Heart left ventricle (tissue), 16 donors: Measurements from ENCODE around the gene LEMD1. TPM values are rescaled to one million over a fixed set of nuclear protein-coding genes. Genes with fewer than 3 reads are reported as not detected.
A peak's percentile ranks its signal among the peaks of the same experiment; 100 is the strongest.
"Not testable (repeated sequence)": the region's sequence is repeated elsewhere in the genome, so short reads cannot be mapped to it uniquely, and the experiment has no call there.

Experiments
- ATAC-seq, 4 donors: fragments of 200-7000 bp; cut with Tn5 transposase; one replicate each; pipeline ENCODE4 v1.9.1; 2020 to 2022; ENCODE audit warnings: moderate library complexity in 4 of 4, mild to moderate bottlenecking in 3 of 4, moderate number of reproducible peaks in 1 of 4
- DNase-seq, 5 donors: peaks; one replicate each; pipeline ENCODE4 v3.0.0-alpha.2; 2020
- H3K27ac ChIP-seq, 12 donors: fragments of 200-600 bp; sonication (generic) in 4 of 12; one replicate each; pipeline versions ENCODE4 v1.5.0 to v1.8.0; 2016 to 2022; ENCODE audit warnings: mild to moderate bottlenecking in 2 of 12
- H3K27me3 ChIP-seq, 9 donors: fragments of 200-600 bp; sonication (generic) in 2 of 9; one replicate each; pipeline versions ENCODE4 v1.5.1 to v1.8.0; 2016 to 2022; ENCODE audit warnings: mild to moderate bottlenecking in 3 of 9
- H3K36me3 ChIP-seq, 9 donors: fragments of 200-600 bp; sonication (generic) in 2 of 9; one replicate each; pipeline versions ENCODE4 v1.5.0 to v1.8.0; 2018 to 2022; ENCODE audit warnings: mild to moderate bottlenecking in 2 of 9
- H3K4me1 ChIP-seq, 12 donors: fragments of 200-600 bp; sonication (generic) in 4 of 12; one replicate each; pipeline versions ENCODE4 v1.5.0 to v1.8.0; 2016 to 2022; ENCODE audit warnings: mild to moderate bottlenecking in 3 of 12
- H3K4me3 ChIP-seq, 12 donors: fragments of 200-600 bp; sonication (generic) in 4 of 12; one replicate each; pipeline versions ENCODE4 v1.5.0 to v1.8.0; 2017 to 2022; ENCODE audit warnings: mild to moderate bottlenecking in 9 of 12, moderate library complexity in 4 of 12
- H3K9me3 ChIP-seq, 12 donors: fragments of 200-600 bp; sonication (generic) in 4 of 12; one replicate each; pipeline versions ENCODE4 v1.5.0 to v1.8.0; 2016 to 2022; ENCODE audit warnings: mild to moderate bottlenecking in 1 of 12
- POLR2A ChIP-seq, 2 donors: fragments of 450-650 bp; IDR thresholded peaks; one replicate each; pipeline ENCODE4 v1.6.1; 2017; ENCODE audit warnings: antibody characterized with exemption in 2 of 2, mild to moderate bottlenecking in 2 of 2, moderate library complexity in 2 of 2
- WGBS, 4 donors: extraction: QIAGEN DNeasy Blood & Tissue Kit in 2 of 4; methylation state at CpG; one replicate each; pipeline versions ENCODE4 v1.1.5 to v1.1.7; 2013 to 2018; 5-methylcytosine and 5-hydroxymethylcytosine counted together
- intact Hi-C, 10 donors: fragments of 100-400 bp; cut with DNase I; formaldehyde crosslinking; loops; one replicate each; pipeline versions ENCODE4 v1.11.1 to v1.14.2; 2022
- polyA plus RNA-seq, 2 donors: library from polyadenylated mRNA; stranded (reverse); fragments of 200-250 nt; gene quantifications; one replicate each; pipeline ENCODE4 v1.2.3, GENCODE V29; 2013
- total RNA-seq, 9 donors: library from RNA; depleted of rRNA in 2 of 9; stranded (reverse); fragments of >200 nt in 2 of 9; fragmentation: NEBNext Ultra II Directional in 3 of 9; extraction: Animal tissue kit (Norgen Biotek cat#: 25700) in 3 of 9; gene quantifications; one replicate each; pipeline versions ENCODE4 v1.1.0 to v1.2.4, GENCODE V29; 2016 to 2023
- TF ChIP-seq, protein P1 (sequence below), 12 donors: fragments of 200-600 bp; sonication (generic) in 4 of 12; IDR thresholded peaks; one replicate each; pipeline versions ENCODE4 v1.5.0 to v1.8.0; 2018 to 2022; ENCODE audit warnings: antibody characterized with exemption in 12 of 12, mild to moderate bottlenecking in 5 of 12
- donor health status: ischemic (EF 13 %, LVEDD 7.1; RV severe dilation, severe dysfunction).
- donor health status: healthy with polysubstance abuse.
- donor health status: DM: no; HTN: yes; CAD: no.
- donor health status: DM: no; HTN: no; CAD: no.
- donor health status: ischemic (EF 25% LVEDD 6.9; RV normal size, moderate dysfunction).
- donor health status: ischemic (EF 25% LVEDD 5.7; RV mildly dilated, moderate dysfunction).
- donor health status: healthy.
- donor health status: DM: yes; HTN: yes; CAD: no.
- donor health status: ischemic (EF 35%, LVEDD 5.7; RV mildly dilated, moderate dysfunction).
- donor health status: nonischemic (EF 11% LVEDD 7.7; RV severe dilation, severe dysfunction).
- donor health status: DM: yes; HTN: yes; CAD: no.
- donor health status: PGD.
- donor health status: ischemic (EF 29% LVEDD 5.4; RV normal size, mild dysfunction).
- donor health status: nonischemic (EF 23%, LVEDD 6.1; RV moderate dilation, normal function).

LEMD1 gene
- total and polyA plus RNA-seq, 11 donors: 2.5 TPM; not detected in 10

- intact Hi-C loops: no loop called here
- H3K36me3 ChIP-seq: no peaks in the 10 kb centered on the region
- ATAC-seq (no peak), DNase-seq (no peak)
- no peak overlapping the region for H3K27ac ChIP-seq
- TF ChIP-seq POLR2A (IDR thresholded peaks at IDR 0.05): no peak
- TF ChIP-seq, protein P1, sequence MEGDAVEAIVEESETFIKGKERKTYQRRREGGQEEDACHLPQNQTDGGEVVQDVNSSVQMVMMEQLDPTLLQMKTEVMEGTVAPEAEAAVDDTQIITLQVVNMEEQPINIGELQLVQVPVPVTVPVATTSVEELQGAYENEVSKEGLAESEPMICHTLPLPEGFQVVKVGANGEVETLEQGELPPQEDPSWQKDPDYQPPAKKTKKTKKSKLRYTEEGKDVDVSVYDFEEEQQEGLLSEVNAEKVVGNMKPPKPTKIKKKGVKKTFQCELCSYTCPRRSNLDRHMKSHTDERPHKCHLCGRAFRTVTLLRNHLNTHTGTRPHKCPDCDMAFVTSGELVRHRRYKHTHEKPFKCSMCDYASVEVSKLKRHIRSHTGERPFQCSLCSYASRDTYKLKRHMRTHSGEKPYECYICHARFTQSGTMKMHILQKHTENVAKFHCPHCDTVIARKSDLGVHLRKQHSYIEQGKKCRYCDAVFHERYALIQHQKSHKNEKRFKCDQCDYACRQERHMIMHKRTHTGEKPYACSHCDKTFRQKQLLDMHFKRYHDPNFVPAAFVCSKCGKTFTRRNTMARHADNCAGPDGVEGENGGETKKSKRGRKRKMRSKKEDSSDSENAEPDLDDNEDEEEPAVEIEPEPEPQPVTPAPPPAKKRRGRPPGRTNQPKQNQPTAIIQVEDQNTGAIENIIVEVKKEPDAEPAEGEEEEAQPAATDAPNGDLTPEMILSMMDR (IDR thresholded peaks at IDR 0.05): no peak
- H3K4me3 ChIP-seq: no peak overlapping the region
- WGBS, 4 donors: 85 to 90% (median 87%) methylated on average over 5 of the region's 5 CpGs
- peaks cover 0 to 6% (median 0%) of the 10 kb centered on the region in 9 donors for H3K27me3 ChIP-seq
- H3K9me3 ChIP-seq: no peaks in the 10 kb centered on the region
- H3K4me1 ChIP-seq: no peaks in the 10 kb centered on the region
These were observed 13.9 kb downstream of the LEMD1 start for GRCh38 chr1:205407970-205408369.

- H3K27me3 ChIP-seq, H3K27ac ChIP-seq, intact Hi-C loops, ATAC-seq, H3K36me3 ChIP-seq, DNase-seq, H3K4me3 ChIP-seq, H3K4me1 ChIP-seq, H3K9me3 ChIP-seq: not testable (repeated sequence)
- WGBS, 4 donors: 76 to 87% (median 87%) methylated on average over 3 to 8 of the region's 12 CpGs; no CpG with 5 or more reads in 1 of the 4 donors
These were observed 15.6 kb downstream of the LEMD1 start for GRCh38 chr1:205406252-205406651.

DNA sequence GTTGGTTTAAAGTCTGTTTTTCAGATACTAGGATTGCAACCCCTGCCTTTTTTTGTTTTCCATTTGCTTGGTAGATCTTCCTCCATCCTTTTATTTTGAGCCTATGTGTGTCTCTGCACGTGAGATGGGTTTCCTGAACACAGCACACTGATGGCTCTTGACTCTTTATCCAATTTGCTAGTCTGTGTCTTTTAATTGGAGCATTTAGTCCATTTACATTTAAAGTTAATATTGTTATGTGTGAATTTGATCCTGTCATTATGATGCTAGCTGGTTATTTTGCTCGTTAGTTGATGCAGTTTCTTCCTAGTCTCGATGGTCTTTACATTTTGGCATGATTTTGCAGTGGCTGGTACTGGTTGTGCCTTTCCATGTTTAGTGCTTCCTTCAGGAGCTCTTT is 17.4 kb downstream of the LEMD1 start:
- H3K36me3 ChIP-seq, H3K27ac ChIP-seq, H3K9me3 ChIP-seq, H3K4me1 ChIP-seq, H3K27me3 ChIP-seq, H3K4me3 ChIP-seq, ATAC-seq, intact Hi-C loops, DNase-seq: not testable (repeated sequence)
- WGBS, 4 donors: 53 to 87% (median 81%) methylated on average over 1 to 3 of the region's 3 CpGs

DNA sequence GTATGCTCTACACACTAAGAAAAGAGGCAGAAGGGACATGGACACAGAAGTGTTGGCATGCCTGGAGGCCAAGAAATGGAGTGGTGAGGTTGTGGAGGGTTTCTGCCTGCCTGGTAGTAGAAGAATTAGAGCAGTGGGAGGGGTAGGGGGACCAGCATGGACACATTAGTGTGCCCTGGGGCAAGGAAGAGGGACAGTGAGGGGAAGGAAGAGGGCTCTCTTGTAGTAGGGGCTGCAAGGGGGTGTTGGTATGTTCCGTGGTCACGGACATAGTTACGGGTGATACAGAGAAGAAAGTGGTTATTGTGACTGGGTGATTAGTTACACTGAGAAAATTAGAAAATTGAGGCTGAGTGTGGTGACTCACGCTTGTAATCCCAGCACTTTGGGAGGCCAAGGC is 23.3 kb downstream of the LEMD1 start:
- WGBS, 4 donors: 89 to 96% (median 95%) methylated on average over 4 of the region's 4 CpGs
- no peak for TF ChIP-seq POLR2A (IDR thresholded peaks at IDR 0.05)
- TF ChIP-seq, protein P1 (IDR thresholded peaks at IDR 0.05): no peak
- intact Hi-C loops: loop anchor here in 5 of 10 donors (2.0 to 10.0 kb wide), 5 partner anchors 34 to 246 kb away; no protein-coding TSS in a partner anchor
- no peak for DNase-seq
- Histone ChIP-seq H3K27ac (no peak overlapping the region), H3K4me1 (no peaks in the 10 kb centered on the region), H3K36me3 (no peaks in the 10 kb centered on the region), H3K4me3 (no peak overlapping the region), H3K9me3 (no peaks in the 10 kb centered on the region), H3K27me3 (peaks cover 0 to 15% (median 0%) of the 10 kb centered on the region in 9 donors)
- no peak for ATAC-seq

DNA sequence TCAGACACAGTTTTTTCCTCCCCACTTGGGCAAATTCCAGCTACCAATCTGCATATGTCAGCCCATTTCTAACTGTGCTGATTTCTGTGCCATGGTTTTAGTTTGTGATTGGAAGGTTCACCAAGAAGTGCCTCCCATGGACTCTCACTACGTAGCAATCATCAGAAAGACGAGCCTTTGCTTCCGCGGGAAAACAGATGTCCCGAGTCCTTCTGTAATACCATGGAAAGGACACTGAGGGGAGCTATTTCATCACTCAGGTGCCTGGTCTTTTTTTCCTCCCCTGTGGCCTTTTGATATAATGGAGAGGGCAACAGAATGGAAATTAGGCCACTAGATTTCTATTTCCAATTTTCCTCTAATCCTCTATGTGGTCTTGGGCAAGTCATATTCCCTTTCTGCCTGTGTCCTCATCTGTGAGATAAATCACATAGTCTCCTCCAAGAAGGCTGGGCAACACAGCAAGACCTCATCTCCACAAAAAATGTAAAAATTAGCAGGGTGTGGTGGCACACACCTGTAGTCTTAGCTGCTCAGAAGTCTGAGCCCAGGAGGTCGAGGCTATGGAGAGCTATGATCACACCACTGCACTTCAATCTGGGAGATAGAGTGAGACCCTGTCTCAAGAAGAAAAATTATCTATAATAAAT is 24.8 kb downstream of the LEMD1 start:
- 3 to 7% (median 4%) methylated on average over 6 of the region's 6 CpGs for WGBS, 4 donors

More for the DNA sequence above, 24.8 kb downstream of the LEMD1 start:
- H3K4me1 ChIP-seq: no peaks in the 10 kb centered on the region
- intact Hi-C loops: loop anchor here (1.0 to 10.0 kb wide), 10 partner anchors 34 to 248 kb away; no protein-coding TSS in a partner anchor
- H3K4me3 ChIP-seq: no peak overlapping the region
- no peak overlapping the region for H3K27ac ChIP-seq
- ATAC-seq (peak in 3 of 4 donors; percentile 48 to 78 (median 59)), DNase-seq (peak in 1 of 5 donors; percentile 15)
- H3K27me3 ChIP-seq: peaks cover 0 to 15% (median 0%) of the 10 kb centered on the region in 9 donors
- H3K36me3 ChIP-seq: no peaks in the 10 kb centered on the region
- no peaks in the 10 kb centered on the region for H3K9me3 ChIP-seq
- TF ChIP-seq, protein P1 (IDR thresholded peaks at IDR 0.05): peak; percentile 59 to 83 (median 76)
- TF ChIP-seq POLR2A (IDR thresholded peaks at IDR 0.05): no peak
